NB4 (cell line): ENCODE results near the gene TXNRD2.

Experiments
- DNase-seq: peaks from one replicate; pipeline ENCODE4 v3.0.0; 2010; ENCODE audit warnings: low read depth
- H3K4me3 ChIP-seq: one replicate; pipeline ENCODE4 v1.5.1; 2011; ENCODE audit warnings: mild to moderate bottlenecking, low read depth, low read length, moderate library complexity
- CTCF ChIP-seq: IDR thresholded peaks from one replicate; pipeline ENCODE4 v1.5.1; 2012; ENCODE audit warnings: low read depth, low read length
- MAX ChIP-seq: IDR thresholded peaks from 2 replicates; pipeline ENCODE4 v1.6.1; 2011; ENCODE audit warnings: low read depth, low read length
- MYC ChIP-seq: IDR thresholded peaks from 2 replicates; pipeline ENCODE4 v1.6.1; 2011; ENCODE audit warnings: low read depth, low read length
- POLR2A ChIP-seq: IDR thresholded peaks from 2 replicates; pipeline ENCODE4 v1.6.1; 2011; ENCODE audit warnings: mild to moderate bottlenecking; ENCODE audit not compliant: insufficient read length; ENCODE audit errors: extremely low read depth

TXNRD2 gene

GRCh38 chr22:19984851-19985811 is 43.5 kb upstream of the TXNRD2 start:
- no peak for DNase-seq
- no peak overlapping the region for H3K4me3 ChIP-seq
- no peak for TF ChIP-seq CTCF
- no peak for TF ChIP-seq POLR2A
- TF ChIP-seq MYC = no peak
- TF ChIP-seq MAX = no peak

- no peak for DNase-seq
- TF ChIP-seq POLR2A = no peak
- TF ChIP-seq MYC = no peak
- no peak for TF ChIP-seq CTCF
- TF ChIP-seq MAX = no peak
- H3K4me3 ChIP-seq = no peak overlapping the region
These were observed 42.7 kb upstream of the TXNRD2 start for GRCh38 chr22:19984201-19984753.

- no peak overlapping the region for H3K4me3 ChIP-seq
- DNase-seq = no peak
- no peak for TF ChIP-seq MAX
- TF ChIP-seq POLR2A = no peak
- TF ChIP-seq MYC = no peak
- TF ChIP-seq CTCF = no peak
These were observed 42.1 kb upstream of the TXNRD2 start for GRCh38 chr22:19983741-19984140.

GRCh38 chr22:19982991-19983578 is 41.5 kb upstream of the TXNRD2 start:
- DNase-seq = no peak
- H3K4me3 ChIP-seq = no peak overlapping the region
- TF ChIP-seq CTCF (no peak), MAX (no peak), MYC (no peak), POLR2A (no peak)

- no peak for DNase-seq
- no peak for TF ChIP-seq CTCF
- TF ChIP-seq POLR2A = no peak
- TF ChIP-seq MYC = no peak
- no peak for TF ChIP-seq MAX
- no peak overlapping the region for H3K4me3 ChIP-seq
These were observed 40.6 kb upstream of the TXNRD2 start for GRCh38 chr22:19981961-19982920.
